HG03460 (cell line): ENCODE results near the gene EML6.

ENCODE experiments used
- ATAC-seq: cut with Tn5 transposase; IDR thresholded peaks from one replicate; pipeline ENCODE4 v1.9.1; 2021; ENCODE audit not compliant: unreplicated experiment

The EML6 gene

GRCh38 chr2:54962511-54962910 lies 239.0 kb downstream of the EML6 start:
- no peak for ATAC-seq

DNA sequence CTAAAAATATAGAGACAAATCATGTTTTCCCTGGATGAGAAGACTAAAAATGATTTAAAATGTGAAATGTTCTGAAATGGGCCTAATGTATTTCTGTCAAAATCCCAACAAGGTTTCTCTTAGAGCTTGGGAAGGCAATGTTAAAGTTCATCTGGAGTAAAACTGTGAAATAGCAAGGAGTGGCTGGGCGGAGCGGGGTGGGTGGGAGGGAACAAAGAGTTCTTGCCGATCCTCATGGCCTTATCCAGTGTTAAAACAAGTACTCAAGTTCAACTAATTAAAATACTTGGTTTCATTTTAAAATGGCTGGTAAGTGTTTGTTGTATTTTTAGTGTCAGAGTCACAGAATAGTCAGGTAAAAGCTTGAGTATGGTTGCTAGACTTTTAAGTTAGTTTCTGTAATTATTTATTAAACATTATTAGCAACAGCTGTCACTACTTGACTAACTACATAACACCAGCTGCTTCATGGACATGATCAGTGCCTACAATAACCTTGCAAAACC lies 239.5 kb downstream of the EML6 start:
- no peak for ATAC-seq

DNA sequence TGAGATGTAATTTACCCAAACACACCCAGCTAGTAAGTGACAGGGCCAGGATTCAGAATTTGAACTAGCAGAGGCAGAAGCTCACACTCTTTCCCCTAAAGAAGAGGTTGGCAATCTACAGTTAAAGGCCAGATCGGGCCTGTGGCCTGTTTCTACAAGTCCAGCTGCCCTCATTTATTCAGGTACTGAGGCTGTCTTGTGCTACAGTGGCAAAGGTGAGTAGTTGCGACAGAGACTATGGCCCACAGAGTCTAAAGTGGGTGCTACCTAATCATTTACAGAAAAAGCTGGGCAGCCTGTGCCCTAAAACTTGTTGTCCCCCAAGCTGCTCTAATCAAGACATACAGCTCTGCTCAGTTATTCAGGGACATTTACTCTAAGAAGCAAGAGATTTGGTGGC lies 240.0 kb downstream of the EML6 start:
- ATAC-seq, result no peak

- no peak for ATAC-seq
Measured at GRCh38 chr2:54964271-54964670, 240.8 kb downstream of the EML6 start.

GRCh38 chr2:54964816-54965215 lies 241.4 kb downstream of the EML6 start:
- no peak for ATAC-seq

DNA sequence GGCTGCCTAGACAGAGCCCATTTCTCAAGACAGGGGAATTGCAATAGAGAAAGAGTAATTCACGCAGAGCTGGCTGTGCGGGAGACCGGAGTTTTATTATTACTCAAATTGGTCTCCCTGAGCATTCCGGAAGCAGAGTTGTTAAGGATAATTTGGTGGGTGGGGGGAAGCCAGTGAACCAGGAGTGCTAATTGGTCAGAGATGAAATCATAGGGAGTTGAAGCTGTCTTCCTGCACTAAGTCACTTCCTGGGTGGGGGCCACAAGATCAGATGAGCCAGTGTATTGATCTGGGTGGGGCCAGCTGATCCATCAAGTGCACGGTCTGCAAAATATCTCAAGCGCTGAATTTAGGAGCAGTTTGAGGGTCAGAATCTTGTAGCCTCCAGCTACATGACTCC lies 242.0 kb downstream of the EML6 start:
- ATAC-seq, result no peak

DNA sequence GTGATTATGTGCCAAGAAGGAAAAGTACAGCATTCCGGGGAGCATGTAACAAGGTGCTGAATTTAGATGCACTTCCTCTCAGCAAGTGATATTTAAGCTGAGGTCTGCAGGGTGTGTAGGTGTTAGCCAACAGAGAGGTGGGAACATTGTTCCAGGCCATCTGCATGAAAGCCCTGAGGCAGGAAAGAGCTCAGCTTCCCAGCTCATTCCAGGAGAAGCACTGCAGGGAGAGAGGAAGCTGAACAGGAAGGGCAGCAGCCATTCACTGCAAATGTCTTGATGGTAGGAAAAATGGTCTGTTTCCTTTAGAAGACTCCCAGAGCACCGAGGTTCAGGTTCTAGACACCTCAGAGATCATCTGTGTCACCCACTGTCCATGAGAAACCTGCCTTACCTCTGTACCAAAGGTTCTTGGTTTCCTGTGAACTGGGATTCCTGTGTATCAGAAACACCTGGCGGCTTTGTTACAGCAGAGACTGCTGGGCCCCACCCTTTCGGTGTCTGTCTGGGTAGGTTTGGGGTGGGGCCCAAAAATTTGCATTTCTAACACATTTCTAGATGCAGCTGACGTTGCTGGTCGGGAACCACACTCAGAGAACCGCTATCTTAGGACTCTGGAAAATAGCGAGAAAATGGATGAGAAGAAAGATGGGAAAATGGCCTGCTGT lies 242.8 kb downstream of the EML6 start:
- no peak for ATAC-seq

DNA sequence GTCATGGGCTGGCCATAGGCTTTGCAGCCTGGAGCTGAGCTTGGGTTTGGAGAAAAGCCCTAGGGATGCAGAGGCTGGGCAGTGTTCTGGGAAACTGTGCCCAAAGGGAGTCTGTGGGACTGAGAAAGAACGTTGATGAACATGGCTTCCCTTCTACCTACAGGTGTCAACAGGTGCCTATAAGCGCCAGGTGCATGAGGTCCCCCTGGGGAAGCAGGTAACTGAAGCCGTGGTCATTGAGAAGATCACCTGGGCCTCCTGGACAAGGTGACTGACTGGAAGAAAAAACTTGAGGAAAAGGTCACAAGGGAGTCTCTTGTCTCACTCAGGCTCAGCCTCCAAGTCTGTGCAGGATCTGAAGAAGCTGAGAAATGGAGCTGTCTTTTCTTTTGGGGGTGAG lies 243.4 kb downstream of the EML6 start:
- ATAC-seq, result no peak

GRCh38 chr2:54967269-54967668 lies 243.8 kb downstream of the EML6 start:
- no peak for ATAC-seq

DNA sequence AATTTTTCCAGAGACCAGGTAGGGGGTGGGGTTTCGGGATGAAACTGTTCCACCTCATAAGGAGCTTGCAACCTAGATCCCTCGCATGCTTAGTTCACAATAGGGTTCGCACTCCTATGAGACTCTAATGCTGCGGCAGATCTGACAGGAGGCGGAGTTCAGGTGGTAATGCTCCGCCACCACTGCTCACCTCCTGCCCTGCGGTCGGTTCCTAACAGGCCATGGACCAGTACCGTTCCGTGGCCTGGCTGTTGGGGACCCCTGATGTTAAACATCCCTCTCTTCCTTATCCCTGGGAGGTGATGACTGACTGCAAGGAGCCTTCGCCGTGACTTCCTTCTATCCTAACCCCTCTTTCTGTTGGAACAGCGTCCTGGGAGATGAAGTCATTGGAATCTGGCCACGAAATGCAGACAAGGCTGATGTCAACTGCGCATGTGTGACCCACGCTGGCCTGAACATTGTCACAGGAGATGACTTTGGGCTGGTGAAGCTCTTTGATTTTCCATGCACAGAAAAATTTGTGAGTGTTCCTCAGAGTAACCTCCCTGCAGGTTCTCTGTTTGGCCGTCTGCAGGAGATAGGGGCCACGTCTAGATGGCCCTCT lies 244.4 kb downstream of the EML6 start:
- no peak for ATAC-seq

DNA sequence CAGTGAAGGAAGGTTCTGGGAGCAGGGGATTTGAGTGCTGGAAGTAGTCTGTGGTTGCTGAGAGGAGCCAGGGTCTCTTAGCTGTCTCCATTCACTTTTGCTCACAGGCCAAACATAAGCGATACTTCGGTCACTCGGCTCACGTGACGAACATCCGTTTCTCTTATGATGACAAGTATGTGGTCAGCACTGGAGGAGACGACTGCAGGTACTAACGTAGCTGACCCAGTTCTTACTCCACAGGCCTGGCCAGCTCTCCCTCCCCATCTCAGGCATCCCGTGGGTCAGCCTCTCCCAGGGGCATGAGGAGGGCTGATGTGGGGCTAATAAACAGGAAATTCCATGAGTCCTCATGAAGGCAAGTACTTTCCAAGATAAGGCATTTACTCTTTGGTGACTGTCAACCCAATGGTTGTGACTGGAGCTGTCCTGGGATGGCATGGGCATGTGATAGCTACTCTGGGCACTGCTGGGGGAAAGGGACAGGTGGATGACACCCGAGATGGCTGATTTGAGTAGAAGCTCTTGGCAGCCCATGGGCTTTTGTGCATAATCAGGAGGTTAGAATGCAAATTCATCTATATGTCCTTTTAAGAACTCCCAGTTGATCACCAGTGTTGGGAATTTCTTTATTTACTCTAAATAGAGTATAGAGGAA lies 245.2 kb downstream of the EML6 start:
- no peak for ATAC-seq

GRCh38 chr2:54969295-54969939 lies 246.0 kb downstream of the EML6 start:
- no peak for ATAC-seq

GRCh38 chr2:54969940-54970338 lies 246.5 kb downstream of the EML6 start:
- ATAC-seq, result no peak

DNA sequence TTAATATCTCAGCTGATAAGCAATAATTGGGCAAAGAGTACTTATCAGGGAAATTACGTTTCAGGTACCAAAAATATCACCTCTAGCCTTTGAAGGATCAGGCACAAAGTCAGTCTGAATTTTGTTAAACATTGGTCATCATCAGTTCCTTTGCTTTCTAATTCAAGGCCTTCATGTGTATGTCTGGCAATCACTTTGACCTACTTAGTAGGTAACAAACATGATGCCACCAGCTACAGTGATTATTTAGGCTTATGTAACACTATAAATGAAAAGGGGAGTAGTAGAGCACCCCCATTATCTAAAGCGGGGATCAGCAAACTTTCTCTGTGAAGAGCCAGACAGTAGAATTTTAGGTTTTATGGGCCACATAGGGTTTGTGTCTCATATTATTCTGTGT lies 251.7 kb downstream of the EML6 start:
- no peak for ATAC-seq

- no peak for ATAC-seq
Measured at GRCh38 chr2:54975598-54976492, 252.4 kb downstream of the EML6 start.

- ATAC-seq, result peak; percentile 95
Measured at GRCh38 chr2:54977149-54977548, 253.7 kb downstream of the EML6 start.

- no peak for ATAC-seq
Measured at GRCh38 chr2:54979321-54980044, 256.0 kb downstream of the EML6 start.

- no peak for ATAC-seq
Measured at GRCh38 chr2:54981385-54981784, 257.9 kb downstream of the EML6 start.

DNA sequence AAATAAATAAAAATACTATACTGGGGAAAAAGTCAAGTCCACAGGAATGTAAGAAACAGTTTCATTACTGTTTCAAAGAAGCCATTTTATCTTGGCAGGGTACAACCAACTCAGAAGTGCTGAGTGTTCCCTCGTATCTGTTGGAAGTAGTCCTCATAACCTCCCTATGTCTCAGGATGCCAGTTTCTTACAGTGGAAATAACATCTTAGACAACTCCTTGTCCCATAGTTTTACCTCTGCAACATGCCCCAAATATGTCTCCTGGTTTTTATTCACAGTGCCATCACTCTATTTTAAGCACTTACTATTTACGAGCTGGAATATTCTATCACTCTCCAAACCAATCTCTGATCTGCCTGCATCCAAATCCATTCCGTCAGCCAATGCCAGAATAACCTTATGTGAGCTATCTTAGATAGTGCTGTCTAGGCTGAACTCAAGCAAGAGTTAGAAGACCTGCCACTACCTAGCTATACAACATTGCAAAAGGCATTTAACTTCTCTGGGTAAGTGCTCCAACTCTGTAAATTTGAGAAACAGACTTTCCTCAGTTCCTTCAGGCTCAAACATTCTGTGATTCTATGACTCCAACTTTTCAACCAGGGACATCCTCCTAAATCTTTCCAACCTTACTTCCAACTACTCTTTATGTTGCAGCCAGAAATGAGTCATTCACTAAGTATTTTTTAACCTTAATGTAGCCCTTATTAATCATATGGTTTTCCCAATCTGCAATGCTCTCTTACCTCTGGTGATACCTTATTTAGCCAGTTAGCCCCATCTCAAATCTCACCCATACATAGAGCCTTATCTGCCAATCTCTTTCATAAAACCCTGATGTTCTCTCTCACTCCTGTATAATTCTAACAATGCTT lies 260.1 kb downstream of the EML6 start:
- no peak for ATAC-seq
